Mesothelial cell of epicardium (in vitro differentiated cells): Measurements from ENCODE around the gene DKK2. TPM values are rescaled to one million over a fixed set of nuclear protein-coding genes. Genes with fewer than 3 reads are reported as not detected.

Source experiments
- DNase-seq, 2 experiments: peaks; one replicate each; pipeline ENCODE4 v3.0.0; 2021; ENCODE audit warnings: low spot score in 2 of 2; ENCODE audit not compliant: unreplicated experiment in 2 of 2
- H3K27ac Mint-ChIP-seq: 2 replicates; pipeline ENCODE4 v1.8.0; 2021; ENCODE audit warnings: mixed read lengths
- H3K27me3 Mint-ChIP-seq: 2 replicates; pipeline ENCODE4 v1.8.0; 2021; ENCODE audit warnings: low read depth, mixed read lengths
- H3K36me3 Mint-ChIP-seq: 2 replicates; pipeline ENCODE4 v1.8.0; 2021; ENCODE audit warnings: mixed read lengths
- H3K4me1 Mint-ChIP-seq: 2 replicates; pipeline ENCODE4 v1.8.0; 2021; ENCODE audit warnings: mixed read lengths
- H3K4me3 Mint-ChIP-seq: 2 replicates; pipeline ENCODE4 v1.8.0; 2021; ENCODE audit warnings: mild to moderate bottlenecking, moderate library complexity, mixed read lengths
- H3K9me3 Mint-ChIP-seq: 2 replicates; pipeline ENCODE4 v1.8.0; 2021; ENCODE audit warnings: mixed read lengths
- CTCF ChIP-seq: fragments of 200-600 bp; sonication (generic); IDR thresholded peaks from one replicate; pipeline ENCODE4 v1.5.0; 2021; ENCODE audit warnings: antibody characterized with exemption; ENCODE audit not compliant: unreplicated experiment
- total RNA-seq: library from RNA; stranded (reverse); gene quantifications from 3 replicates; pipeline ENCODE4 v1.2.1, GENCODE V29; 2021

The DKK2 gene
- total RNA-seq, 1 donor from 2014 or later, result 25.3 TPM

- no peak for TF ChIP-seq CTCF
- peak overlapping the region; percentile 39 for H3K27ac Mint-ChIP-seq
- peak overlapping the region; percentile 88 for H3K4me3 Mint-ChIP-seq
- H3K9me3 Mint-ChIP-seq, result no peaks in the 10 kb centered on the region
- peak in 1 of 2 experiments; percentile 57 for DNase-seq
- H3K27me3 Mint-ChIP-seq, result peaks cover 88% of the 10 kb centered on the region
- peaks cover 43% of the 10 kb centered on the region for H3K4me1 Mint-ChIP-seq
- H3K36me3 Mint-ChIP-seq, result no peaks in the 10 kb centered on the region
These were observed 1.8 kb downstream of the DKK2 start for GRCh38 chr4:107034091-107034995.

- no peak overlapping the region for H3K27ac Mint-ChIP-seq
These were observed 8.7 kb downstream of the DKK2 start for GRCh38 chr4:107027379-107027778.

GRCh38 chr4:107018344-107018735 is 17.8 kb downstream of the DKK2 start:
- H3K27me3 Mint-ChIP-seq, result peaks cover 27% of the 10 kb centered on the region
- H3K4me1 Mint-ChIP-seq, result peaks cover 6% of the 10 kb centered on the region
- no peak for DNase-seq
- H3K9me3 Mint-ChIP-seq, result no peaks in the 10 kb centered on the region
- H3K4me3 Mint-ChIP-seq, result no peak overlapping the region
- H3K36me3 Mint-ChIP-seq, result no peaks in the 10 kb centered on the region
- H3K27ac Mint-ChIP-seq, result no peak overlapping the region
- no peak for TF ChIP-seq CTCF

More at GRCh38 chr4:107027379-107027778, 8.7 kb downstream of the DKK2 start:
- TF ChIP-seq CTCF, result no peak
- Mint-ChIP-seq H3K4me3 (no peak overlapping the region), H3K4me1 (peaks cover 5% of the 10 kb centered on the region), H3K27me3 (peaks cover 62% of the 10 kb centered on the region), H3K9me3 (no peaks in the 10 kb centered on the region), H3K36me3 (no peaks in the 10 kb centered on the region)
- no peak for DNase-seq

GRCh38 chr4:107017443-107018343 is 18.4 kb downstream of the DKK2 start:
- H3K4me1 Mint-ChIP-seq, result peaks cover 6% of the 10 kb centered on the region
- H3K4me3 Mint-ChIP-seq, result no peak overlapping the region
- H3K27me3 Mint-ChIP-seq, result peaks cover 30% of the 10 kb centered on the region
- no peak overlapping the region for H3K27ac Mint-ChIP-seq
- DNase-seq, result no peak
- no peaks in the 10 kb centered on the region for H3K36me3 Mint-ChIP-seq
- no peaks in the 10 kb centered on the region for H3K9me3 Mint-ChIP-seq
- no peak for TF ChIP-seq CTCF

- no peak for TF ChIP-seq CTCF
- H3K9me3 Mint-ChIP-seq, result no peaks in the 10 kb centered on the region
- H3K36me3 Mint-ChIP-seq, result no peaks in the 10 kb centered on the region
- DNase-seq, result no peak
- H3K27me3 Mint-ChIP-seq, result peaks cover 18% of the 10 kb centered on the region
- H3K4me3 Mint-ChIP-seq, result no peak overlapping the region
- H3K4me1 Mint-ChIP-seq, result peaks cover 4% of the 10 kb centered on the region
- H3K27ac Mint-ChIP-seq, result no peak overlapping the region
These were observed 24.8 kb downstream of the DKK2 start for GRCh38 chr4:107011312-107011711.
